M059J (cell line): ENCODE measurements around the gene PLEKHA1. TPM values are rescaled to one million over a fixed set of nuclear protein-coding genes. Genes with fewer than 3 reads are reported as not detected.

Source experiments
- DNase-seq: peaks from one replicate; pipeline ENCODE4 v3.0.0-alpha.2; 2012; ENCODE audit warnings: low read depth
- total RNA-seq: library from RNA; depleted of rRNA; stranded (reverse); fragments of >200 nt; shearing (Covaris generic); gene quantifications from 2 replicates; pipeline ENCODE4 v1.2.3, GENCODE V29; 2014; rRNA removed

The PLEKHA1 gene
- total RNA-seq, 1 experiment from 2014 or later, result 13.5 TPM

- no peak for DNase-seq
Observed at GRCh38 chr10:122477436-122477835, 102.9 kb downstream of the PLEKHA1 start.

DNA sequence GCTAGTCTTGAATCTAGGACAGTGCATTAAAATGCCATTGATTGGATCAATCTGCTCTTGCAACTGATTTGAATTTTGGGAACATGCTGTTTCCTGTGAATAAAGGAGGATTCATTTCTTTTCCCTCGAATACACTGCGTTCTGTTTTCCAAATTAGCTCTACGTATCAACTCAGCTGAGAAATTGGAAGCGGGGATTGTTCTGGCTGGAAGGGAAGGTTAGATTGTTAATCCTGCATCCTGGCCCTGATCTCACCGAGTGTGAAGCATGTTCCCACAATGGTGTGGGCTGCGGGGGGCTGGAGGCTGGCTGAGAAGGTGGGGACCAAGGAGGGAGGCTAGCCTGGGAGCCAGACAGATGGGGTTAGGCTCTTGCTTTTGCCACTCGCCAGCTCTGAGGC lies 104.5 kb downstream of the PLEKHA1 start:
- DNase-seq, result no peak

DNA sequence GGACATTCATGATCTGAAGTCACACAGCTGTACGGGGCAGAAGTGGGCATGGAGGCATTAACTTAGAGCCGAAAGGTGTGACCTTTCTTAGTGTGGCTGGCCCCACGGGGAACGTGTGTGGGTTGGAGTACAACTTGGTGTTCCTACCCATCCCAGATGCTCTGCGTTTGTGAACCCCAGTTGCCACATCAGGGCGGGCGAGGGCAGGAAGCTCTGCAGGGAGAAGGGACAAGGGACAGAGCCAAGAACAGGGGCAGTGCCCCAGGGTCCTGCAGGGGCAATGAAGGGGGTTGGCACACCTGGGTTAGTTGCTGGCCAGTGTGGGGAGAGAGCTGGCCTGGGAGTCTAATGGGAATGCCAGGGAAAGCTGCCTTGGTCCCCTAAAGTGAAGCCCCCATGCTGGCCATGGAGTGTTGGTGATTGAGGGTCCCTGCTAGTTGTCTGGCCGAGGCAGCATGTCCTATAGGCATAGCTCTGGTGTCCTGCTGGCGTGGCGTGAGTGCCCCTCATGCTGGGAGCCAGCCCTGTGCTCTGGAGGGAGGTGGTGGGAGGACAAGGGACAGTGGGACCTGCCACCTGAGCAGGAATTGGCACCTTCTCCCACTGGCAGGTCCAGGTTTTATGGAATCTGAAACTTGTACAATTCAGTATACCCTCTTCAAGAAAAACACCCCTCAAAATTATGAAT lies 105.8 kb downstream of the PLEKHA1 start:
- no peak for DNase-seq

- no peak for DNase-seq
Observed at GRCh38 chr10:122481296-122482056, 107.0 kb downstream of the PLEKHA1 start.

Other genes with a start within 250 kb of the PLEKHA1 start
- 0.05 TPM in 1 of 2 replicates, not detected in the other for gene BTBD16, start 103.4 kb upstream of the PLEKHA1 start, total RNA-seq
- gene ARMS2, start 79.9 kb downstream of the PLEKHA1 start, total RNA-seq, result not detected in 2 replicates
- 85.5 and 89.7 TPM in 2 replicates for gene HTRA1, start 86.8 kb downstream of the PLEKHA1 start, total RNA-seq
- 0.52 and 0.84 TPM in 2 replicates for gene DMBT1, start 186.0 kb downstream of the PLEKHA1 start, total RNA-seq